ENCODE measurements around the gene CD58.

CD58 gene

GRCh38 chr1:116508085-116508983 lies 62.5 kb downstream of the CD58 start:
- no peak for DNase-seq

DNA sequence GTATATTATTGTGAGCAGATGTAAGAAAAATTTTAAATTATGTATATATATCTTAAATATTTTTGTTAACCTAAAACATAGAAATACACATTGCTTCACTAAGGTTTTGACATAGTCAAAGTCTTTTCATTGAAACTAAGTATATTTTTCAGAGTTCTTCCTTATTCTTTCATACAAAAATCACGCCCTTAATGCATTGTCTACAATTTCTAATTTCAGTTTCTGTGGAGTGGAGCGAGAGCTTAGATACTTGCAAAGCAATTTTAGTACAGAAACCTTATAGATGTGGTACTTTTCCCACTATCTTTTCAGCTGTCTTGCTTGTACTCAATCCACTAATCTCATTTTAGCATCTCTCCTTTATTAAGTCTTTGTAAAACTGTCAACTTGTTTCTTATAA lies 63.2 kb downstream of the CD58 start:
- DNase-seq: no peak

DNA sequence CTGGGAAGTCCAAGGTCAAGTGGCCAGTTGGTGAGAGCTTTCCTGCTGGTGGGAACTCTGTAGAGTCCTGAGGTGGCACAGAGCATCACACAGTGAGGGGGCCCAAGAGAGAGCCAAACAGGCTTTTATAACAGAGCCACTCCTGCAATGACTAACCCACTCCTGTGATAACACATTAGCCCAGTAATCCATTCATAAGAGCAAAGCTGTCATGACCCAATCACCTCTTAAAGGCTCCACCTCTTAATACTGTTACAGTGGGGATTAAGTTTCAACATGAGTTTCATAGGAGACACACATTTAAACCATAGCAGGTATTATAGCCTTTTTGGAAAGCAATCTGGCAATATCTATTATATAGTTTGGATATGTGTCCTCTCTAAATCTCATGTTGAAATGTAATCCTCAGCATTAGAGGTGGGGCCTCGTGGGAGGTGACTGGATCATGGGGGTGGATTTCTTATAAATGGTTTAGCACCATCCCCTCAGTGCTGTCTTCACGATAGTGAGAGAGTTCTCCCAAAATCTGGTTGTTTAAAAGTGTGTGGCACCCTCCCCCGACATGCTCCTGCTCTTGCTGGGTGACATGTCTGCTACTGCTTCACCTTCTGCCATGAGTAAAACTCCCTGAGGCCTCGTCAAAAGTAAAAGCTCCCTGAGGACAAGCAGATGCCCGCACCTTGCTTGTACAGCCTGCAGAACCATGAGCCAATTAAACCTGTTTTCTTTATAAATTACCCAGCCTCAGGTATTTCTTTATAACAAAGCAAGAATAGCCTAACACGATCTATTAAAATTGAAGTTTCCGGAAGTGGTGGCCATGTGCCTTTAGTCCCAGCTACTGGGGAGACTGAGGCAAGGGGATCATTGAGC lies 64.5 kb downstream of the CD58 start:
- DNase-seq: no peak

DNA sequence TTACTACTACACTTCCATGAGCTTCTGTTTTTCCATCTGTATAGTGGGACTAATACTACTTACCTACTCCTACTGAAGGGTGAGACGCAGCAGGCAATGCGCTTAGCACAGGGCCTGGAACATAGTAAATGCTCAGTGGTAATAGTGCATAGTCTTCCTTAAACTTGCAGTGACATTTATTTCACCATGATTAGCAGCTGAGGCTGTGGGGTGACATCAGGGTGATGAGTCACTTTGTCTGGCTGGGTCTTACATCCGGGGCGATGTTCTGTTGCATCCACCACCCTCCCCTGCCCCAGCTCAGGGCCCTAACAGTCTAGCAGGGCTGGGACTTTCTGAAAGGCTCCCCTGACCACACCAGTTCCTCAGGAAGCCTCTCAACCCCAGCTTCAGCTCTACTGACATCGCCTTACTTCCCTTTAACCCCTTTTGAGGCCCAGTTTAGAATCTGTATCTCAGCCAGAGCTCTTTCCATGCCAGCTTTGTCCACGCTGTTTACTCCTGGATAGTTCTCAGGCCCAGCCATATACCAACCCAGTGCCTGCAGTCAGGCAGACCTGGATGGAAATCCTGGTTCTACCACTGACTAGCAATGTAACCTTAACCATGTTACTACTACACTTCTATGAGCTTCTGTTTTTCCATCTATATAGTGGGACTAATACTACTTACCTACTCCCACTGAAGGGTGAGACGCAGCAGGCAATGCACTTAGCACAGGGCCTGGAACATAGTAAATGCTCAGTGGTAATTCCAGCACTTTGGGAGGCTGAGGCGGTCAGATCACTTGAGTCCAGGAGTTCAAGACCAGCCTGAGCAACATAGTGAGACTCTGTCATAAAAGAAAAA lies 66.3 kb downstream of the CD58 start:
- DNase-seq: peak; percentile 85

DNA sequence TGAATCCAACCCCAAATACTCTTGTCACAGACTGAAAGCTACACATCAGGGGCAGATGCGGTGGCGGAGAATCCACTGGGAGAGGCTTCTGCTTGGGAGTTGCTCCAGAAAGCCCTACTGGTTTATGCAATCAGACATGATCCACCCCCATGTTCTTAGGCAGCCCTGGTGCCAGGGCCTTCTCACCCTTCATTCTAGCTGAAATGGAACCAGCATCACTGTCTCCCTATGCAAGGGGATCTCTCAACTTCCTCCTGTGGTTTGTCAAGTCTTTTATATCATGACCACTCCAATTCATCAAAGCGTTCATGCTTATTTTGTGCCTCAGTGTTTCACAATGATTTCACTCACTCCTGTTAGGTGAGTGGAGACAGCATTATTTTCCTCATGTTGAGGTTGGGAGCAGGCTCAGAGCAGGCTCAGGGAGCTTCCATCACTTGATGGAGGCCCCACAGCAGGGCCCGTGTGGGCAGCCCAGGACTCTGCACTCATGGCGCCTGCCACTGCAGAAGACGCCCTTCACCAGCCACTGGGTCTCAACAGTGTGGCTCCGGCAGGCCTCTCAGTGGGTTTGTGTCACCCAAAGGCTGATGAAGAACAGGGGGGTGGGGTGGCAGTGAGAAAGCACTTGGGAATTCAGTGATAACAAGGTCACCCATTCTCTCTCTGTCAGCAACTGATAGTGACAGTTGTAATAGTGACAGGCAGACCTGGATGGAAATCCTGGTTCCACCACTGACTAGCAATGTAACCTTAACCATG lies 67.1 kb downstream of the CD58 start:
- DNase-seq: no peak

DNA sequence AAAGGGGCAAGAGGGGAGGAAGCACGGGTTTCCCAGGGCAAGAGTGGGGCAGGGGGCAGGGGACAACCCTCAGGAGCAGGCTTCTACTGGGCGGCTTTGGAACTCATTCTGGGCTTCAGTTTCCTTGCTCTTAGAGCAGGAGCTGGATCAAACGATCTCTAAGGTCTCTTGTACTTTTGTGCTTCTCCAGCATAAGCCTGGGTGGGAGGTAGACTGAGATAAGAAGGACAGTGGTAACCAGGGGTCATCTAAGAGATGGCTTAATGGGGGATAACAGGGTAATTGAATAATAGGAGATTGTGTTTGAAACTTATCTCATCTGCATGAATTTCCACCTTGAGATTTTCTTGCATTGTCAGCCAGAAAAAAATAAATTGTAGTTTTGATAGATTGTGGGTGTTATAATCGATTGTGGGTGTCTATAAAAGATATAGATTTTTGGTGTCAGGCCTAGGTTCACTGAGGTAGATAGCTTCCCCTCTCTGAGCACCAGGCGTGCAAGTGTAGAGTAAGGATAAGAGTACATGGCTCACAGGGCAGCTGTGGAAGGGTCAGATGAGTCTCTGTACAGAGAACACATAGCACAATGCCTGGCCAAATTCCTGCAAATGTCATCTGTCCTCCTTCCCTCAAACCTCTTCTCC lies 68.0 kb downstream of the CD58 start:
- DNase-seq: no peak

- no peak for DNase-seq
Observed at GRCh38 chr1:116501870-116502244, 69.0 kb downstream of the CD58 start.

DNA sequence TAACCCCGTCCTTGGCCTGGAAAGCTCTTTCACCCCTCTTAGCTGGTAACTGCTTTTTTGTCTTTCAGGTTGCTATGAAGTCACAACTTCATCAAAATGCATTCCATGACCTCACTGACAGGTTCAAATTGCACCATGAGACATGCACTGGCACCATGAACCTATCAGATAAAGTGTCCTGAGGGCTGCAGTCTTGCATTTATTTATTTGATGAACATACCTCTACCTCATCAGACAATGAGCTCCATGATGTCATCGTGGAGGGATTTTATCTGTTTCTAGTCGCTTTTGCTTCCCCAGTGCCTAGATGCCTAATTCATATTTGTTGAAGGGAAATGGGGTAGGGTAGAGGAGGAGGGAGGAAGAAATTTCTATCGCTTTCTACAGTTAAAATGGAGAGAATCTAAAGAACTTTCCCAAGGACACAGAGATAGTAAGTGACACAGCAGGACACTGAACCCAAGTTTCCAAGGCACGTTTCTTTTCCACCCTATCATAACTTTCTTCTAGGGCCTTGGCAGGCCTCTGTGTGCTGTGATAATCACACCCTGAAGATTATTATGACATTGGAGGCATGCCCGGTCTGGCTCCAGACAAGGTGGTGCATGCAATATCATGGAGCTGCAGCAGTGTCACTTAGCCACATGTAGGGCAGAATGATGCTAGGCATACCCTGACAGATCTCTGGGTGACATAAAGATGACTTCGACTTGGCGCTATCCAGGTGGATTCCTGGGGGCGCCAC lies 69.5 kb downstream of the CD58 start:
- DNase-seq: no peak

DNA sequence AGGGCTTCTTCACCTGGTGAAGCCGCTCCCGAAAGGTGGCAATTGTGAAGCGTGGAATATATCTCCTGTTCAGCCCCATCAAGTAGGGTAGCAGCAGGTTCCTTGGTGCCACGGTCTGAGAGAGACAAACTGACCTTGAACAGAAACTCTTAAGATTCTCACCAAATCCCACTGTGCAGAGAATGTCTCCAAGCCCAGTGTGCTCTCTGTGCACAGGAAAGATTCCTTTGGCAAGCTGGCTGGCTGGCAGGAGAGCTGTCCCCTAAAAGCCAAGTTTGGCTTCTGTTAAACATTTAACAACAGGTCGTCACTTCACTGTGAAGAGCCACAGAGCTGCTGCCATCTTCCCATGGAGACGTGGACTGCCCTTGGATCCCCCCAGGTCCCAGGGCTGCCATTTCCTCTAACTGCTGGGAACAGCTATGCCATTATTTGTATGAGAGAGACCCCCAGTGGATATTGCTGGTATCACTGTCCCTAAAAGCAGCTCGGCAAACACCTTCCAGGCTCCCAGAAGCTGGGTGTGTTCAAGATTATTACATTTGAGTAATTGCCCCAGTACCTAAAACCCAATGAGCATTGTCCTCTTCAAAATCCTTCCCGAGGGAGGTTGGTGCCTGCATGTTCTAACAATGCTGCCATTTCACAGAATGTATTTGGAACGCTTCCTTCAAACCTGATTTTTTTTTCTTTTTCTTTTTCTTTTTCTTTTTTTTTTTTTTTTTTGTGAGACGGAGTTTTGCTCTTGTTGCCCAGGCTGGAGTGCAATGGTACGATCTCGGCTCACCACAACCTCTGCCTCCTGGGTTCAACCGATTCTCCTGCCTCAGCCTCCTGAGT lies 71.8 kb downstream of the CD58 start:
- no peak for DNase-seq

DNA sequence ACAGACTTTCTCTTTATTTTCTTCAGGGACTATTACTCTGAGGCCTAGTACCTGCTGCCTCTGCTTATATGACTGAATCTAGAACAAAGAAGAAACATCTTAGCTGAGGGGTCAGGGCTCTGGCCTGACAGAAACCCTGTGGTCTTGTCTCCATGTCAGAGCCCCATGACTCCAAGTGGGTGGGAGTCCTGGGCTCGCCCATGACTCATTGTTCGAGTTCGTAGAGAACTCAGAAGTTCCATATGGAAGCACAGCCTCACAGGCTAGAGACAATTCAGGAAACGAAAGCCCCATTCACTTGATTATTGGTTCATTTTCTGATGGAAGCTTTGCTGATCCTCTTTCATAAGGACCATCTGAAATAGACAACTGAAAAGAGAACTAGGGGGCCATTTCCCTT lies 73.2 kb downstream of the CD58 start:
- no peak for DNase-seq

DNA sequence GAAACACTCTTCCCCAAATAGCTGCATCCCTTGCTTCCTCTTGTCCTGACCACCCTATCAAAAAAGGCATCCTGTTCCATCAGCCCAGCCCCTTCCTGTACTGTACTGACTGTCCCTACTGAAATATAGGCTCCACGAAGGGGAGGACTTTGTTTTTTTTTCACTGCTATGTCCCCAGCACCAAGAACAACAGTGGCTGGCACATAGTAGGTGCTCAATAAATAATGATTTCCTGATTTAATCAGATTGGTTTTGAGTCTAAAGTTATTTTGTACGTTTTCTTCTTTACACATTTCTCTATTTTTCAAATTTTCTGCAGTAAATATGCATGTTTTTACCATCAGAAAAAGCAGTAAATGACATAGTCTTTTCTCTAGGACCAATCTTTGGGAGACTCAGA lies 73.9 kb downstream of the CD58 start:
- no peak for DNase-seq

GRCh38 chr1:116496380-116496779 lies 74.4 kb downstream of the CD58 start:
- no peak for DNase-seq

DNA sequence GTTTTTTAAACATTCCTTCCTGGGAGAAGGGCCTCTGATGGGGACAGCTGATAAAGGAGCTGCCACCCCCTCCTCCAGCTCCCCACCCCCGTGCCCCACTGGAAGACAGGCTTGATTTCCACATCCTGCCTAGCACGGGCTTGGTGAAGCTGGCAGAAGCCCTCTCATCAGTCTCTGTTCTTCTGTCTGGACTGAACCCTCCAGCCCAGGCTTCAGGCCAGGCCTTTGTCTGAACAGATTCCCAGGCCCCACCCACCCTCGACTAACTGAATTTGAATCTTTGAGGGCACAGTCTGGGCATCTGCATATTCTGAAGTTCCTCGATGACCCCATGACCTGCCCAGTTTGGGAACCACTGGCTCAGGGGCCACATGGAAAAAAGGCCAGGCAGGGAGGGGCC lies 75.3 kb downstream of the CD58 start:
- DNase-seq: no peak

GRCh38 chr1:116494745-116495144 lies 76.1 kb downstream of the CD58 start:
- no peak for DNase-seq

- DNase-seq: no peak
Observed at GRCh38 chr1:116494353-116494692, 76.5 kb downstream of the CD58 start.

- no peak for DNase-seq
Observed at GRCh38 chr1:116493484-116494352, 77.1 kb downstream of the CD58 start.

DNA sequence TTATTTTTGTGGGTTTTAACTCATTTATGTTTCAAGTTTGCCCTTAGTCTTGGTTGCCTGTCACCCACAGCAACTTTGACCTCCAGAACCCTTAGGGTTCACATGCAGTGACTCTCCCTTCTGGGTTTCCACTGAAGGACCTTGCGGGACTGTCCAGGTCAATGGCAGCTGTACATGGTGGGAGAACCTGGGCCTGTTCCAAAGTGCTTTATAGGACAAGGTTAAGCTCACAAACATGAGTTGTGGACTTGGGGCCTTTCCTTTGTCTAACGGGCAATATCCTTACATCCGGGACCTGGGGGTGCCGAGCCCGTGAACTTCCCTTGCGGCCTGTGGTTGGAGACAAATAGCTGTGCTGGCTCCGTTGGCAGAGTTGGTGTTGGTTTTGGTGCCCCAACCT lies 77.8 kb downstream of the CD58 start:
- DNase-seq: no peak

GRCh38 chr1:116492358-116492811 lies 78.4 kb downstream of the CD58 start:
- no peak for DNase-seq

Measured in SIG-M5 (cell line).